GM21528 (cell line): ENCODE results near the gene LINGO3.
"Not testable (repeated sequence)": the region's sequence is repeated elsewhere in the genome, so short reads cannot be mapped to it uniquely, and the experiment has no call there.

Experiments
- ATAC-seq: cut with Tn5 transposase; IDR thresholded peaks from one replicate; pipeline ENCODE4 v1.9.1; 2021; ENCODE audit warnings: mild to moderate bottlenecking, moderate library complexity; ENCODE audit not compliant: unreplicated experiment, low FRiP score

LINGO3 gene

GRCh38 chr19:2308114-2308556, at the start of gene LINGO3:
Gene LINGO3, minus strand, starts transcription at chr19:2308154. Its CDS starts 16,378 bp downstream, at chr19:2291776.
- ATAC-seq: no peak

GRCh38 chr19:2356036-2356646, 48.2 kb upstream of the LINGO3 start:
- ATAC-seq: no peak

GRCh38 chr19:2355168-2356035, 47.4 kb upstream of the LINGO3 start:
- ATAC-seq: no peak

GRCh38 chr19:2354670-2355069, 46.7 kb upstream of the LINGO3 start:
- no peak for ATAC-seq

GRCh38 chr19:2353887-2354592, 46.1 kb upstream of the LINGO3 start:
- no peak for ATAC-seq

- no peak for ATAC-seq
Observed at GRCh38 chr19:2353159-2353886, 45.4 kb upstream of the LINGO3 start.

GRCh38 chr19:2352121-2352520, 44.2 kb upstream of the LINGO3 start:
- ATAC-seq: no peak

GRCh38 chr19:2351591-2351990, 43.6 kb upstream of the LINGO3 start:
- no peak for ATAC-seq

- no peak for ATAC-seq
Observed at GRCh38 chr19:2350656-2351055, 42.7 kb upstream of the LINGO3 start.

GRCh38 chr19:2349818-2350217, 41.9 kb upstream of the LINGO3 start:
- ATAC-seq: not testable (repeated sequence)

GRCh38 chr19:2345794-2346663, 38.1 kb upstream of the LINGO3 start:
- ATAC-seq: no peak

GRCh38 chr19:2345076-2345475, 37.1 kb upstream of the LINGO3 start:
- no peak for ATAC-seq

- ATAC-seq: no peak
Observed at GRCh38 chr19:2344381-2344870, 36.5 kb upstream of the LINGO3 start.

- ATAC-seq: no peak
Observed at GRCh38 chr19:2343289-2343982, 35.5 kb upstream of the LINGO3 start.

- ATAC-seq: no peak
Observed at GRCh38 chr19:2342656-2343288, 34.8 kb upstream of the LINGO3 start.

GRCh38 chr19:2341982-2342381, 34.0 kb upstream of the LINGO3 start:
- ATAC-seq: no peak

GRCh38 chr19:2341244-2341751, 33.3 kb upstream of the LINGO3 start:
- no peak for ATAC-seq
